ENCODE measurements around the gene GABRQ.

Gene GABRQ

GRCh38 chrX:152637649-152638442 lies at the start of gene GABRQ:
TSS of gene GABRQ (plus strand) at chrX:152637895. CDS start at chrX:152638203, 308 bp downstream.
- peak in 1 of 4 experiments; percentile 2 for DNase-seq (ENCODE audit: low read depth in 4 of 4, low spot score in 1 of 4)

DNA sequence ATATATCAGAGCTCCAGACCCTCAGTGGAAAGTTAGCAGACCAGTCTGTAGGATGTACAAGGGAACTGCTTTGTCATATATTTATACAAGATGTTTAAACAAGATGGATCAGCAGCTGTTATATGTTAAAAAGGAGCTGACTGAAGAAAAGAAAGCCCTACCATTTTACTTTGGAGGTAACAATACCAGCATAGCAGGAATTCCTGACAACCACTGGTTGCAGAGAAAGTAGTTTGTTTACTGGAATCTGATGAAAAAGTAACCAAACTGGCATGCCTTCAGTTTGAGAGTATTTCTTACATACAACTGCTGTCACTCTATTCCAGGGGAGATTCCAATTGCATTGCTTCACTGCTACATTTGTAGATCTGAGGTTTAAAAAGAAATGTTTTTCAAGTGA lies 49.5 kb upstream of the GABRQ start:
- DNase-seq (ENCODE audit: low read depth in 4 of 4, low spot score in 1 of 4) = no peak

GRCh38 chrX:152600853-152601633 lies 36.7 kb upstream of the GABRQ start:
- DNase-seq (ENCODE audit: low read depth in 4 of 4, low spot score in 1 of 4) = no peak

GRCh38 chrX:152601848-152602616 lies 35.7 kb upstream of the GABRQ start:
- DNase-seq (ENCODE audit: low read depth in 4 of 4, low spot score in 1 of 4) = no peak

GRCh38 chrX:152614791-152615190 lies 22.9 kb upstream of the GABRQ start:
- no peak for DNase-seq (ENCODE audit: low read depth in 4 of 4, low spot score in 1 of 4)

DNA sequence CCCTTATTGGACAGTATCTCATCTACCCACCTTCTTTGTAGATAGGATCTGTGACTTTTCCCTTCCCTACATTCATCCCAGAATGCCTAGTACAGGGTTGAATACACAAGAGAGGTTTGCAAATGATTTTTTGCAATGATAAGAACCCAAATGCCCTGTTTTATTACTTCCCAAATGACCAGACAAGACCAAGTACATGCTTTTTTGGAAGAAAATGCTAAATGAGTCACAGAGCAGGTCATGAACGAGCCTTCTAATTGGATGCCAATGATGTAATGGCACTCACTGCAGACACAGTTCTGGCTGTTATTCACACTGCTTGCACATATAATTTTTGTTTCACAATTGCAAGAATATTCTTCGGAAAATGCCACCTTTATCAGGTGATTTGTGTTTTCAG lies 17.8 kb upstream of the GABRQ start:
- DNase-seq (ENCODE audit: low read depth in 4 of 4, low spot score in 1 of 4) = no peak

GRCh38 chrX:152632445-152633097 lies 5.1 kb upstream of the GABRQ start:
- DNase-seq (ENCODE audit: low read depth in 4 of 4, low spot score in 1 of 4) = peak in 3 of 4 experiments; percentile 7 to 31 (median 9)

GRCh38 chrX:152635941-152636340 lies 1.8 kb upstream of the GABRQ start:
- DNase-seq (ENCODE audit: low read depth in 4 of 4, low spot score in 1 of 4) = no peak

GRCh38 chrX:152638443-152638904 lies 779 bp downstream of the GABRQ start:
- DNase-seq (ENCODE audit: low read depth in 4 of 4, low spot score in 1 of 4) = no peak

DNA sequence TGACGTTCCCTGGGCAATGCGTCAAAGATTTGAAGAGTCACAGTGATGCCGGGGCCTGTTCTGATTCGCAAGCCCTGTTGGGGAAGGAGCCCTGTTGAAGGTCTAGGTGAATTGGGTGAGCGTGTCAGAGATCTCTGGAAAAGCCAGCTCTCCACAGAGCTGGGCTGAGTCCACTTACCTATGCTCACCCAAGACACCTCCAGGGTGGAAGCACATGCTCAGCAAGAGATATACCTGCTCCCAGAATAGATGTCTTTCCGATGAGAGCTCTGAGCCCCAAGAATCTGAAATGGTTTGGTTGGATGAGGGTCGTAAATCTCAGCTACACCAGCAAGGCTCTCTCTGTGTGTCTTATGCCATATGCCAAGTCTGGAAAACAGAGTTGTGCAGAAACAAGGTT lies 1.7 kb downstream of the GABRQ start:
- DNase-seq (ENCODE audit: low read depth in 4 of 4, low spot score in 1 of 4) = no peak

DNA sequence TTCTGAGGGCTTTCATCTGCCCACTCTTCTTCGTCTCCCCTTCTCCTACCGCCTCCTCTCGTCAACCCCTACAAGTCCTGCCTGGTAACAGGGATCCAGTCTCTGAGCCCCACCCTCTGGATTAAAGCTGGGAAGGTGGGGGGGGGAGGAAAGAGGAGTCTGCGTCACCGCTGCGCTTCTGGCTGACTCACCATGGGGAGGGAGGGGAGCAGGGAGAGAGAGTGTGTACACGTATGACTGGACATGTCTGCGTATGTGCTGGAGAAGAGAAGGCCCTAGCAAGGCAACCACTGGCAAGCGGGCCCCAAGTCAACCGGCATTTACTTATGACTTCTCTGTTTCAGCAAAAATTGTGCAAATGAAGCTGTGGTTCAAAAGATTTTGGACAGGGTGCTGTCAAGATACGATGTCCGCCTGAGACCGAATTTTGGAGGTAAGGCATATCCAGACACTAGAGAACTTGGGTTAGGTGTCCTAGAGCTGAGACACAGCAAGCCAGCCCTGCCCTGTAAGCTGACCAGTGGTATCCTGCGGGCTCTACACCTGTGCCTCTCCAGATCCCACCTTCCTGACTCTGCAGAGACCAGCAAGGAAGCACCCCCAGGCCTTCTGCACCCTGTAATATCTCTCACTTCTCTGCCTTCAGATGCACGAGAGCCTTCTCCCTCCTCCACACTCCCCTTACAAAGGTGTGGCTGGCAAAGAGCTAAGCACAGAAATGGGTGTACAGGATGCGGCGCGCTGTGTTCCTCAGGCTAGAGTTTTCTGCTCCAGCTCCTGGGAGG lies 2.5 kb downstream of the GABRQ start:
- no peak for DNase-seq (ENCODE audit: low read depth in 4 of 4, low spot score in 1 of 4)

DNA sequence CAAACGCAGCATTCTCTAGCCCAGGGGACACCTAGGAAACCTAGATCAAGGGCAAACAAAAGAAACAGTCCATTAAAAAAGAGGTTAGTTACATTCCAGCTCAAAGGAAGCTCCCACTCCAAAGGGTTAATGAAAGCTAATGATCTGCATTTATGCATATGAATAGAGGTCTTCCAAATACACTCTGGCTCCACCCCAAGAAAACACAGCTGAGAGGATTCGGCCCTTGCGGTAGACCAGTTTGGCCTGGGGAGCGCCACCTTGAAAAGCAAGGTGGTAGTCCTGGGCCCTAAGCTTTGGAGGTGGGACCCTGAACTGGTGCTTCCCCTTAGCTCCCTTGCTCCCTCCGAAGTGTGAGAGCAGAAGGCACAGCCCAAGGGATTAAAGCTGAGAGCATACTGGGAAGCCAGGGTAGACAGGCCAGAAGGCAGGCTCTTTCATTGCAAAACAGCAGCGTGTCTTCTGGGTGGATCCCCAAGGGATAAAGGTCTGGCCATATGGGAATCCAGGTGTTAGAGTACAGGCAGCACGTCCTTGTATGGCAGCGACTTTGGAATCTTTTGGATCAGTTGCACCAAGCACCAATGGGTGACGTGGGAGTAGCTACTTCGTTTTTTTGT lies 3.7 kb downstream of the GABRQ start:
- no peak for DNase-seq (ENCODE audit: low read depth in 4 of 4, low spot score in 1 of 4)

DNA sequence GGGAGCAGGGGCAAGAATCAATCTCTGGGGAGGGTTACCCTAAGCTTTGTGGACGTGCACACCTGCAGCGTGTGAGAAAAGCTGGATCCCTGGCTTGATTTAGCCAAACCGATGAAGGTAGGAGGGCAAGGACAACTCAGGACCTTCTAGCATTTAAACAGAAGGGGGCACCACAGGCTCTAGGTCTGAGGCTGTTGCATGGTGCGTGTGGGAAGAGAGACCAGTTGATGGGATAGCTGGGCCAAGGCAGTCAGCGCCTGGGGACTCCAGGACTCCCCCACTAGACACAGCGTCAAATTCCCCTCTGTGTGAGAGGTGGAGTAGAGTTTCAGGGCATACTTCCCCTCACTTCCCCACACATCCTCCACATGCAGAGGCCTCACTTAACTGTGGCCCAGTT lies 4.3 kb downstream of the GABRQ start:
- DNase-seq (ENCODE audit: low read depth in 4 of 4, low spot score in 1 of 4) = no peak

- no peak for DNase-seq (ENCODE audit: low read depth in 4 of 4, low spot score in 1 of 4)
Observed at GRCh38 chrX:152642931-152643564, 5.4 kb downstream of the GABRQ start.

DNA sequence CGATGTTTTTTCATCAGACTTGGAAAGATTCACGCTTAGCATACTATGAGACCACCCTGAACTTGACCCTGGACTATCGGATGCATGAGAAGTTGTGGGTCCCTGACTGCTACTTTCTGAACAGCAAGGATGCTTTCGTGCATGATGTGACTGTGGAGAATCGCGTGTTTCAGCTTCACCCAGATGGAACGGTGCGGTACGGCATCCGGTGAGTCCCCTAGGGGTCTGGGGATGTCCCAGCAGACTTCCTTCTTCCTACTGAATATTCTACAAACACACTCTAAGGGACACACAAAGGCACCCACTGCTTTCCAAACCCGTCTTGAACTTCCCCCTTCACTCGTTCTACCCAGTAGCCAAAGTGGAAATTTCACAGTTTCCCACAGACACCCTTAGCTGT lies 9.3 kb downstream of the GABRQ start:
- DNase-seq (ENCODE audit: low read depth in 4 of 4, low spot score in 1 of 4) = no peak

DNA sequence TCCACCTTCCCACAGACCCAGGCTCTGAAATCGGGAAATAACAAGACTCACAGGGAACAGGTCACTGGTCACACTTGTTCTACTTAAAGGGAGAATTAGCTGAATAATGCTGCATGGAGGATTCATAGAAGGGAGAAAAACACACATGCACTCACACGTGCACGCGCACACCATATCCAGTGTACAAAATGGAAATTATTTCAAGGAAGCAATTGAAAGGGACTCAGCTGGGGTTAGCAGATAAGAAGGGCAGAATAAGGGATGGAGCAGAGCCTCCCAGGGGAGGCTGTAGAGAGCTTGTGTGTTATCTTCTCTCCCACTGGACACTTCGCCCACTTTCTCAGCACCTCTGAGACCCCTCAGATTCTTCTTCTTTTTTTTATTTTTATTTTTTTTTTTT lies 10.3 kb downstream of the GABRQ start:
- DNase-seq (ENCODE audit: low read depth in 4 of 4, low spot score in 1 of 4) = no peak

- no peak for DNase-seq (ENCODE audit: low read depth in 4 of 4, low spot score in 1 of 4)
Observed at GRCh38 chrX:152652060-152652459, 14.4 kb downstream of the GABRQ start.

DNA sequence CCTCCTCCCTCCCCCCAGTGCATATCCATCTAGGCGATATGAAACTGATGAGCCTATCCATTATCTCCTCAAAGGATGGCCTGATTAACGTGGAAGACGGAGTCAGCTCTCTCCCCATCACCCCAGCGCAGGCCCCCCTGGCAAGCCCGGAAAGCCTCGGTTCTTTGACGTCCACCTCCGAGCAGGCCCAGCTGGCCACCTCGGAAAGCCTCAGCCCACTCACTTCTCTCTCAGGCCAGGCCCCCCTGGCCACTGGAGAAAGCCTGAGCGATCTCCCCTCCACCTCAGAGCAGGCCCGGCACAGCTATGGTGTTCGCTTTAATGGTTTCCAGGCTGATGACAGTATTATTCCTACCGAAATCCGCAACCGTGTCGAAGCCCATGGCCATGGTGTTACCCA lies 14.8 kb downstream of the GABRQ start:
- DNase-seq (ENCODE audit: low read depth in 4 of 4, low spot score in 1 of 4) = no peak

GRCh38 chrX:152656087-152656486 lies 18.4 kb downstream of the GABRQ start:
- no peak for DNase-seq (ENCODE audit: low read depth in 4 of 4, low spot score in 1 of 4)

Data from stimulated activated CD4-positive, alpha-beta T cell treated with anti-CD3 and anti-CD28 coated beads, Interleukin-1b, Interleukin-23, amount 100 ng/mL, for 24 hours (primary cell).